DMS53 treated with DMSO at 0.1 percent for 48 hours (cell line): ENCODE data around the gene SYTL2.
"Not testable (repeated sequence)": the region's sequence is repeated elsewhere in the genome, so short reads cannot be mapped to it uniquely, and the experiment has no call there.

ENCODE experiments used
- DNase-seq: peaks from one replicate; lab custom pipeline; 2025; ENCODE audit not compliant: unreplicated experiment; lab: John Stamatoyannopoulos, UW

SYTL2 gene, protein sequence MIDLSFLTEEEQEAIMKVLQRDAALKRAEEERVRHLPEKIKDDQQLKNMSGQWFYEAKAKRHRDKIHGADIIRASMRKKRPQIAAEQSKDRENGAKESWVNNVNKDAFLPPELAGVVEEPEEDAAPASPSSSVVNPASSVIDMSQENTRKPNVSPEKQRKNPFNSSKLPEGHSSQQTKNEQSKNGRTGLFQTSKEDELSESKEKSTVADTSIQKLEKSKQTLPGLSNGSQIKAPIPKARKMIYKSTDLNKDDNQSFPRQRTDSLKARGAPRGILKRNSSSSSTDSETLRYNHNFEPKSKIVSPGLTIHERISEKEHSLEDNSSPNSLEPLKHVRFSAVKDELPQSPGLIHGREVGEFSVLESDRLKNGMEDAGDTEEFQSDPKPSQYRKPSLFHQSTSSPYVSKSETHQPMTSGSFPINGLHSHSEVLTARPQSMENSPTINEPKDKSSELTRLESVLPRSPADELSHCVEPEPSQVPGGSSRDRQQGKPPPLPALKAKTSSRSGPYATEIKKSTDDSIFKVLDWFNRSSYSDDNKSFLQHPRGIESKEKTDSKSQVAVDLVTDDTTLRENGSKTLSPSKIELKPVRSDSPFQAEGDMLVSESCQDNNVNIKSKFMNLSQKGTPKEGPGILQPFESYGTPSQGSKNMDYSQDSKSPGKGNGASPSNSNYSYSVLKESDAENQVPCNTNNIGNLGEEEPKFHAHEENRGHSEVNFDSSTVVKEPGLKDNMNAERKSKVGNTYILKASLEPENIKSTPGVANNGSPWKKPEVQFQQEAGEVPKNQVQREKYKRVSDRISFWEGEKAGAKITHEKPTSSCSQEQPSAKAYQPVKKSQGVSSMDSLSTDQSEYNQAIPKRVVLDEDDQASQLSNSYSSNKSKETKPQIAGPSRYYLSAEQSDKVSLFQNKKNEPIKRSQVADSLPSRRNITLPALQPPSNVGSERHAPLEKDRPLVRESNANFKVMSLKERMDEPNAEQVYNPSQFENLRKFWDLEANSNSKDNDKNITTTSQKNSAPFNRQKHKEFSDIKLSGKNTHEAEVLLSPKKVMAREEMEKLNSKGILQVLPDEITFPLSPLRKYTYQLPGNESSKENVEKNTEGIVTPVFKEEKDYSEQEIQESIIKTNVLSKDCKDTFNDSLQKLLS (N-terminal part only)

GRCh38 chr11:85810871-85811611, at the start of gene SYTL2:
Gene SYTL2 (minus strand): TSS chr11:85811141. CDS start chr11:85757725, 53,416 bp downstream.
- DNase-seq, result peak; percentile 85

DNA sequence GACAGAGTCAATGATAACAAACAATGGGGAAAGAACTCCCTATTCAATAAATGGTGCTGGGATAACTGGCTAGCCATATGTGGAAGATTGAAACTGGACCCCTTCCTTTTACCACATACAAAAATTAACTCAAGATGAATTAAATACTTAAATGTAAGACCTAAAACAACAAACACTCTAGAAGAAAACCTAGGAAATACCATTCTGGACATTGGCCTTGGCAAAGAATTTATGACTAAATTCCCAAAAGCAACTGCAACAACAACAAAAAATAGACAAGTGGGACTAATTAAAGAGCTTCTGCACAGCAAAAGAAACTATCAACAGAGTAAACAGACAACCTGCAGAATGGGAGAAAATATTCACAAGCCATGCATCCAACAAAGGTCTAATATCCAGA, 48.6 kb upstream of the SYTL2 start:
- not testable (repeated sequence) for DNase-seq

- DNase-seq, result no peak
These were observed 46.2 kb upstream of the SYTL2 start for GRCh38 chr11:85857098-85857497.

GRCh38 chr11:85855341-85855656, 44.4 kb upstream of the SYTL2 start, which contains the start of gene CCDC83:
Gene CCDC83 (plus strand): TSS chr11:85855383. CDS start chr11:85865124, 9,741 bp downstream.
- DNase-seq, result no peak

DNA sequence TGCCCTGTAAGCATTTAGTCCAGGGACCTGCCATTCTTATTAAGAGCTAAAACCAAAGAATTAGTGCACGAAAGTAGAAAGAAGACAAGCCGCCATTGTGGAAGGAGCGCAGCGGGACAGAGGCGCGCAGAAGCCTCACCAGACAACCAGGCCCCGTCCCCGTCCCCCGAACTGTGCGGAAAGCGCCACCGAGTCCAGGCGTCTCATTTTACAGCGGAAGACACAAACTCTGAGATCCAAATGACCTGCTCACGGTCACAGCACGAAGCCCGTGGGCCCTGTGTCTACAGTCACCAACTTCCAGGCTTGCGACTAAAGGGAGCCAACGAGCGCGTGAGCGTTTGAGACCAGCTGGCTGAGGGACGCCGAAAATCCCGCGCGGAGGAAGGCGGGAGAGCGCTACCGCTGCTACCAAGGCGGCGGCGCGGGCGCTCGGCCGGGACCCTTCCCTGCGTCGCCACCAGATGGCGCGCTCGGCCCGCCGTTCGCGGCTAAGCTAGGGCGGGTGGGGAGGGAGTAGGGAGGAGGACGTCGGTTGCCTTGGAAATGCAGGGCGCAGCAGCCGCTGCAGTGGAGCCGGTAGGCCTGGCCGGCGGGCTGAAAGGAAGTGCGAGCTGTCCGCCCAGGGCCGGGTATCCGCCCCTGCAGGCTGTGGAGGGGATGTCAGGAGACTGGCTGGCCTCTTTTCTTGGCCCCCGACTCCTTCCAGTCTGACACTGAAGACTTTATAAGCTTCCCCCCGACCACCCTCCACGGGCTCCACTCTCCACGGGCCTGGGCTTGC, 43.8 kb upstream of the SYTL2 start:
- DNase-seq, result peak; percentile 97

- no peak for DNase-seq
These were observed 43.2 kb upstream of the SYTL2 start for GRCh38 chr11:85854212-85854556.

- not testable (repeated sequence) for DNase-seq
These were observed 42.6 kb upstream of the SYTL2 start for GRCh38 chr11:85853541-85853940.

GRCh38 chr11:85852754-85853153, 41.8 kb upstream of the SYTL2 start:
- DNase-seq, result not testable (repeated sequence)

DNA sequence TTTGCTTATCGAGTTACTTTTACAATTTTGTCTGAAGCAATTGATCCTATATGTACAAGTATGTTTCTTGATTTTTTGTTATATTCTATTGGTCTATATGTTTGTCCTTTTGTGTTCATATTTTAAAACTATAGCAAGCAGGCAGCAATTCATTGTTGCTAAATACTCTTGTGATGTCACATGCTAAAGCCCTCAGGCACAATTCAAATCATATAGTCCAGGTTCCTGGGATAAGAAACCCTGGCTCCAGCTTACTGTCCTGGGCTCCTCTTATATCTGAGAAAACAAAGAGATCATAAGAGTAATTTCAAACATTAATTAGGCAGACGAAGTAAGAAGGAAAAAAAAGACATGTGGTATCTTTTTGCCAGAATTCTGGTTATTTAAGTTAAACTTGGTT, 37.6 kb upstream of the SYTL2 start:
- DNase-seq, result no peak

DNA sequence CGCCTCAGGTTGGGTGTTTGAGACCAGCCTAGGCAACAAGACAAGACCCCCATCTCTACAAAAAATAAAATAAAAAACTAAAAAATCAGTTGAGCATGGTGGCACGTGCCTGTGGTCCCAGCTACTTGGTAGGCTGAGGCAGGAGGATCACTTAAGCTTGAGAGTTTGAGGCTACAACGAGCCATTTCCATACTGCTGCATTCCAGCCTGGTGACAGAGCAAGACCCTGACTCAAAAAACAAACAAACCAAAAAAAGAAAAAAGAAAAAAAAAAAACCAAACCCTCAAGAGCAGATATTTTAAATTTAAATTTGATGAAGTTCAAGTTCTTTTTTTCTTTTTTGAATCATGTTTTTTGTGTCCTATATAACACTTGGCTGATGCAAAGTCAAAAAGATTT, 37.1 kb upstream of the SYTL2 start:
- DNase-seq, result no peak

DNA sequence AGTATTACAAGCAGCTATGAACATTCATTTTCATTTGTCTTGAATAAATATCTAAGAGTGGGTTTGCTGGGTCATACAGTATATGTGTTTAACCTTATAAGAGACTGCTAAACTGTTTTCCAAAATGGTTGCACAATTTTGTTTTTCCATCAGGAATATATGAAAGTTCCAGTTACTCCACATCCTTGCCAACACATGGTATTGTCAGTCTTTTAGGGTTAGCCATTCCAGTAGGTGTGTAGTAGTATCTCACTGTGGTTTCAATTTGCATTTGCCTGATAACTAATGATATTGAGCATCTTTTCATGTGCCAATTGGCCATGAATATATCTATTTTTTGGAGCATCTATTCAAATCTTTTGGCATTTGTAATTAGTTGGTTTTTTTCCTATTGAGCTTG, 36.5 kb upstream of the SYTL2 start:
- DNase-seq, result no peak

DNA sequence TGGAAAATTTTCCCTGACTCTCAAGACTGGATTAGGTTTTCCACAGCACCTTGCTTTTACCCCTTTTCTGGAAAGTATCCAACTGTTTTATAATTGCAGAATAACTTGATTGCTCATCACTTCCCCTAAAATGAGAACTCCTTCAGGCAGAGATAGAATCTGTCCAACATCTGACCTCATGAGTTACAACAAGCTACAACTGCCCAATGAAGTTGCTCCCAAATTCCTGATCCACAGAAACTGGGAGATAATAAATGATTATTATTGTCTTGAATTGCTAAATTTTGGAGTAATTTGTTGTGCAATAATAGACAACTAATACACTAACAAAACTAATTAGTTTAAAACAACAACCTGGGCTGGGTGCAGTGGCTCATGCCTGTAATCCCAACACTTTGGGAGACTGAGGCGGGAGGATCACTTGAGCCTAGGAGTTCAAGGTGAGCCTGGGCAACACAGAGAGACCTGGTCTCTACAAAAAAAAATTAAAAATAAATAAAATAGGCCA, 34.2 kb upstream of the SYTL2 start:
- DNase-seq, result no peak

DNA sequence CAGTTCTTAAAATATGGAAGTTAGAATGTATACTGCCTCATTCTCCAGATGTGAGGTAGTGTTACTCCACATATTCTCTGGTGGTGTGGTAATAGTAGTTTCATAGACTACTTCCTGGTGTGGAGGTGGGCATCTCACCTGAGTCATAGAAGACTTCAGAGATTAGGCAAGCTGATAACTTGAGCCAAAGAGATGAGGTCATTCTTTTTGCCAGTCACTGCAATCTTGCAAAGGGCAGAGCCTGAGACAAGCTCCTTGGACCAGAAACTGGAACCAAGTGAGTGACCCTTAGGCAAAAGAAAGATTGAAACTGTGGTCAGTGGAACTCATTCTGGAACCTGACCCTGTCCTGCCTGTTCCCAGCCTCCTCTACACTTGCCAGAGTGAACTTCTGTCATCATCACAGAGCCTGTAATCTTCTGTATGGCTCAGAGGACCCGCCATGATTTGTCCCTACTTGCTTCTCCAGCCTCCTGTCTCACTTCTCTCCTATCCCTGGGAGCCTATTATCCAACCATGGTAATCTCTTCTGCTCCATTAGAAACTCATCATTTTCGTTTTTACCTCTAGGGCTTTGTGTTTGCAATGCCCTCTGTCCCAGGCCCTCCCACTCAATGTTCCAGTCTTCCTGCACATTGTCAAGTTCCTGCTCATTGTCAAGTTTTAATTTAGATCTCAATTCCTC, 33.6 kb upstream of the SYTL2 start:
- peak; percentile 75 for DNase-seq

DNA sequence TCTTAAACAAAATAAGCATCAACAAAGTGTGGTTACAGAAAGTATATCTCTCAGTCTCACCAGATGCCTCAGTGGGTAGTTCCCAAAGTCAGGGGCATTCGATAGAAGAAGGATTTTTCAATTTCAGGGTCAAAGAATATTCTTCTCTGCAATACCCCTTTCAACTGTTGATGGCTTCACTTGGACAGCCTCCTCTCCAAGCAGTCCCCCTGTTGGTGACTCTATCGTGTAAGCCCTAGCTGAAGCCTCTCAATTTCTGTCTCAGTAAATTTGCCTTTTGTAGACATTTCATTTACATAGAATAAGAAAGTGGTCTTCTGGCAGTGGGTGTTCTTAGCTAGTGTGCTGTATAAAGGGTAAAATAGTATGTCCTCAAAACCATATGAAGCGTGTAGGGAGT, 33.0 kb upstream of the SYTL2 start:
- no peak for DNase-seq

- not testable (repeated sequence) for DNase-seq
These were observed 30.0 kb upstream of the SYTL2 start for GRCh38 chr11:85840932-85841331.

GRCh38 chr11:85835729-85836128, 24.8 kb upstream of the SYTL2 start:
- no peak for DNase-seq

- DNase-seq, result no peak
These were observed 24.3 kb upstream of the SYTL2 start for GRCh38 chr11:85835263-85835662.

DNA sequence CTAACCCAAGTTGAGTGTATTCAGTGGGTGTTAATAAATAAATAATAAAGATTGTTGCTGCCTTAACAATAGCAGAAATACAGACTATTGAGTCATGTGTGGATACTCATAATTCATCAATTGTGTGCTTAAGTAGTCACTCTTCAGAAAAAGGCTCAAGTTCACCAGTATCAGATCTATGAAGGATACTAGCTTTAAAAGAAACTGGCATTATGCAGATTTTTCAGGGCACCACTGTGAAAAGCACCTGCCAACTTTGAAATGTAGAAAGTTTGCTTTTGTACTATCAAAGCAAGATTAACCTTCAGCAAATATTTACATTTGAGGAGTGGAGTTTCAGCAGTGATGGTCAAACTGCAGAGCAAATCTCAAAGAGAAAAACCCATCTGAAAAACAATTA, 20.1 kb upstream of the SYTL2 start:
- peak; percentile 97 for DNase-seq

- no peak for DNase-seq
These were observed 18.2 kb upstream of the SYTL2 start for GRCh38 chr11:85829172-85829571.
